Mucosa of stomach (tissue), 1 donor: ENCODE measurements around the gene FAM170B.

ENCODE experiments used
- H3K27me3 ChIP-seq: one replicate; pipeline ENCODE4 v1.7.0; 2013; ENCODE audit warnings: mild to moderate bottlenecking, low read length; ENCODE audit not compliant: control insufficient read depth, insufficient read depth
- H3K36me3 ChIP-seq: one replicate; pipeline ENCODE4 v1.7.0; 2013; ENCODE audit warnings: low read length; ENCODE audit not compliant: control insufficient read depth, insufficient read depth
- H3K4me1 ChIP-seq: one replicate; pipeline ENCODE4 v1.7.0; 2013; ENCODE audit warnings: mild to moderate bottlenecking, low read length; ENCODE audit not compliant: control insufficient read depth, insufficient read depth
- H3K4me3 ChIP-seq: one replicate; pipeline ENCODE4 v1.7.0; 2013; ENCODE audit warnings: low read length
- H3K9ac ChIP-seq: one replicate; pipeline ENCODE4 v1.7.0; 2013; ENCODE audit warnings: mild to moderate bottlenecking, low read length, moderate library complexity
- H3K9me3 ChIP-seq: one replicate; pipeline ENCODE4 v1.7.0; 2013; ENCODE audit warnings: mild to moderate bottlenecking, low read length, moderate library complexity; ENCODE audit not compliant: control insufficient read depth
- donor health status: Pancreatic carcinoma.

FAM170B gene

DNA sequence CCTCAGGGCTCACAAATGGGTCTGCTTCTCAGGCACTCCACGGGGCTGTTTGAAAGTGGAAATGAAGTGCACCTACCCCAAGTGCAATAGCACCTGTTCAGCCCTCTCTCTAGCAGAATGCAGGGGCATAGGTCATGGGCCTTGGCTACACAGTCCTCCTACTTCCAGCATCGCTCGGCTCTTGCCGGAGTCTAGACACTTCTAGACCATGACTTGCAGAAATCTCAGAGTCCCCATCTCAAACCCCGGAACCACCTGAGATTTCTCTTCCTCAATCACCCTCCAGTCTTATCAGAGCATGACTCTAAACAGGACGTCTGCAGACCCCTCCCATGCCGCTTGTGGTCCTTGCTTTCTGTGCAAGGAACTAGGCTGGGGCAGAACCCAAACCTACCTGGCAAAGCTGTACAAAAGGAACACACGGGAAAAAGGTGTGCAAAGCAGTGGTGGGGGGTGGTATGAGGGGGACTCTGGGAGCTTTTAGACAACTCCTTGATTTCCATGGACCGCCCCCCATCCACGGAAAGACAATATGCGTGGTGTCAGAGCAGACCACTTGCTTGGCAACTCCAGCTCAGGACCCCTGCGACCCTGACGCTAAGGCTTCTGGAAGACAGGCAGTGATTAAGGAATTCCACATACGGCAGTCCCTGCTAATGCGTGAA, 40.6 kb upstream of the FAM170B start:
- H3K27me3 ChIP-seq, result no peaks in the 10 kb centered on the region
- H3K4me3 ChIP-seq, result no peak overlapping the region
- H3K36me3 ChIP-seq, result no peaks in the 10 kb centered on the region
- no peaks in the 10 kb centered on the region for H3K4me1 ChIP-seq
- no peak overlapping the region for H3K9ac ChIP-seq
- H3K9me3 ChIP-seq, result no peaks in the 10 kb centered on the region

DNA sequence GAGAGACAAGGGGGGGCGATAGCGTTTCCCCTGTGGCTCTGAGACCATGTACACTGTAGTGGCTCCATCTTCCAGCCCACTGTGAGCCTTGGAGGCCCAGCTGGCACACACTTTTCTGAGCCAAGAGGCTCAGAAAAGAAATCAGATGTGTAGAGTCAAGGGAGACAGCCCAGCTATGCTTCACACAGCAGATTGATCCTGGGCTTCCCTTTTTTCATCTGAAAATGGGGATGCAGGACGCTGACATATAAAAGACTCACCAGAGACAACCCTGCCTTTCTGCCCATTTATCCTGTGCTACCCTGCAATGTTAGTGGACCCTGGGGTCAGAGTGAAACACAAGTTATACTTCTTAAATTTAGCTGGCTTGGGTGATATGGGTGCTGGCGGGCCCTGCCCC, 40.0 kb upstream of the FAM170B start:
- H3K36me3 ChIP-seq, result no peaks in the 10 kb centered on the region
- H3K27me3 ChIP-seq, result no peaks in the 10 kb centered on the region
- H3K4me1 ChIP-seq, result no peaks in the 10 kb centered on the region
- H3K4me3 ChIP-seq, result no peak overlapping the region
- H3K9me3 ChIP-seq, result no peaks in the 10 kb centered on the region
- H3K9ac ChIP-seq, result no peak overlapping the region

DNA sequence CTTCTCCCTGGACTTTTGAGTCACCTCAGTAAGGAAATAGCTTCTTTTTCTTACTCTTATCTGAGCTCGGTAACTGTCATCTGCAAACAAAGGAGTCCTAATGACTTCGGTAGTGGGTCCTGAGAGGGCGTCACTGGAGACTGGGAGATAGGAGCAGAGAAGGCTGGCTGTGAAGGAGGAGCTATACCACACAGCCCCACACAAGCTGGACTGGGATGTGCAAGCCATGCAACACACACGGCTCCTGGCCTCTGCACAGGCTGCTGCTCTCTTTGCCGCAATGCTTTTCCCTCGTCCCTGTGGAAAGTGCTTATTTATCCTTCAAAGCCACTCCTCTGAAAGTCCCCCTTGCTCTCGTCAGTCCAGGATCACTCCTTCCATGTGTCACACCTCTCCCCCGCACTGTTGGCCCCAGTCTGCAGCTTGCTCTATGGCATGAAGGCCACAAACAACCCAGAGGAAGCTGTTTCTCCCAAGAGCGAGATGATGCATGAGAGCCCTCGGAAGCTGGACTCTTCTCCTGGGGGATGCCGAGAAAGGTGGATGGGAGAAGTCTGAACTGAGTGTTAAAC, 39.5 kb upstream of the FAM170B start:
- no peaks in the 10 kb centered on the region for H3K27me3 ChIP-seq
- H3K4me3 ChIP-seq, result no peak overlapping the region
- no peak overlapping the region for H3K9ac ChIP-seq

DNA sequence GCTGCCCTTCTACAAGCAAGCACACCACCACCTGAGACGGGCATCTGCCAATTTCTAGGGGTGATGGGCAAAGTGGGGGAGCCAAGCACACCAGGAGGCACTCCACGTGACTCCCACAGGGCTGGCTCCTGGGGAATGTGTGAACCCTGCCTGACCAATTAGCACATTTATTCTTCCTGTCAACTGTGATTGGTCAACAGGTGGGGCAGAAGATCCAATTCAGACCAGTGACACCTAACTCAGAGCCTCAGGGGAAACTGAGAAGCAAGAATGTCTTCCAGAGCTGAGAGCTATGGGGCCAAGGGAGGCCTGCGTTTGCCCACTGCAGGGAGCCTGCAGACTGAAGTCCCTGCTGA, 38.9 kb upstream of the FAM170B start:
- Histone ChIP-seq H3K36me3 (no peaks in the 10 kb centered on the region), H3K4me1 (no peaks in the 10 kb centered on the region), H3K9me3 (no peaks in the 10 kb centered on the region), H3K4me3 (no peak overlapping the region), H3K27me3 (no peaks in the 10 kb centered on the region), H3K9ac (no peak overlapping the region)

More for the DNA sequence above, 39.5 kb upstream of the FAM170B start:
- Histone ChIP-seq H3K36me3 (no peaks in the 10 kb centered on the region), H3K4me1 (no peaks in the 10 kb centered on the region), H3K9me3 (no peaks in the 10 kb centered on the region)

DNA sequence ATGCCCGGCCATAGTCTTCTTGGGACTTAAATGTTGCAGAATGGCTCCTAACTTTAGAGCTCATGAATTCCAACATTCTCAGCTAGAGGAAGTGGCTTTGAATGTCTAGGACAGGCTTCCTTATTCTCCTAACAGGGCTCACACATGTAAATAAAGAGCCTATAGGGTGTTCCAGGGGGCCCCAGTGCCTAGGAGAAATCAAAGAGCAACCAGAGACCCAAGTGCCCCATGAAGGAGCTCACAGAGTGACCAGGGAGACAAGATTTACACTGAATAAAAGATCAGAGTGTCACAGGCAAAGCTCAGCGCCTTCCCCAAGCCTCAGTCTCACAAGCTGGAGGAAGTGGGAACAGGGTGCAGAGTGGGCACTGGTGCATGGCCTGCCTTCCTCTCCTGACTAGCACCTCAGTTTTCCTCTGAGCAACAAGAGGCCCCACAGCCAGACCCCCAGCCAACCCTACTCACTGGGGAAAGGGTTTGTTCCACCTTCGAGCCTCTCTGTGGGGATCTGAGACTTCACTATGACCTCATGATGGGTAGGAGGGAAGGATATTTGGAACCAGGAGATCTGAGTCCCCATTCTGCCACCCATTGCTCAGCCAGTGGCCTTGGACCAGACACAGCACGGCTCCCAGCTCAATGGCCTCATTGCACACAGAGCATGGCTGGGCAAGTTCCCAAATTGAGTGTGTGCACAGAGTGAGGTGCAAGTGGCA, 38.4 kb upstream of the FAM170B start:
- H3K9ac ChIP-seq, result no peak overlapping the region

DNA sequence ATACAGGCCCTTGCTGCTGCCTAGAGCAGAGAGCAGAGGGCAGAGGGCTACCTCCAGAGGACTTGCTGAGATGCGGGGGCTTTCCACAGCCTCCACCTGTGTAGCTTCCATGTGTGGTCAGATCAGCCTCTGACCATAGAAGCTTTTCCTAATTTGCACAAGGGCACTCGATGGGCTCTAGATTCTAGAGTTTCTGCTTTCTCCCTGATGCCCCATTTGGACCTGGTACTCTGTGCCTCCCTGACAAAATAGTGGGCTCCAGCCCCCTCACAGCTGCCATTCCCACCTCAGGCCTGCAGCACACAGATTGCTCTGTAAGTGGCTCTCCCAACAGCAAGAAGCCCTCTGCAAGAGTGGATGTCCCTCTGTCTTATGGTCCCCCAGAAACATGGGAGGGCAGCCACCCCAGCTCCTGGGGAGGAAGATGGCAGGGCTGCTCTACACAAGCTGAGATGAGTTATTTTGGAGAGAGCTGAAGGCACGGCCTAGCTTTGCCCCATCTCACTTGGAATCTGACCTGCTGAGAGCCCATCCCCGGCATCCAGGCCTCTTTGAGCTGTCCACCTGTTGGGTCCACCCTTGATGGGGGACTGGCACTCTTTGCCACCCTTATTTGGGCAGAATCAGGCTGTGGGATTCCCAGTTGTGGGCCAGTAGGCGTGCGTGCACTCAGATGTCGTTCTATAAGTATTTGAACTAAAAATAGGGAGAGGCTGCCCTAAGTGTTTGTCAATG, 37.7 kb upstream of the FAM170B start:
- no peaks in the 10 kb centered on the region for H3K9me3 ChIP-seq
- no peaks in the 10 kb centered on the region for H3K27me3 ChIP-seq
- H3K4me3 ChIP-seq, result no peak overlapping the region
- H3K9ac ChIP-seq, result no peak overlapping the region
- no peaks in the 10 kb centered on the region for H3K4me1 ChIP-seq
- no peaks in the 10 kb centered on the region for H3K36me3 ChIP-seq

More for the DNA sequence above, 38.4 kb upstream of the FAM170B start:
- Histone ChIP-seq H3K4me1 (no peaks in the 10 kb centered on the region), H3K9me3 (no peaks in the 10 kb centered on the region), H3K4me3 (no peak overlapping the region), H3K36me3 (no peaks in the 10 kb centered on the region), H3K27me3 (no peaks in the 10 kb centered on the region)

DNA sequence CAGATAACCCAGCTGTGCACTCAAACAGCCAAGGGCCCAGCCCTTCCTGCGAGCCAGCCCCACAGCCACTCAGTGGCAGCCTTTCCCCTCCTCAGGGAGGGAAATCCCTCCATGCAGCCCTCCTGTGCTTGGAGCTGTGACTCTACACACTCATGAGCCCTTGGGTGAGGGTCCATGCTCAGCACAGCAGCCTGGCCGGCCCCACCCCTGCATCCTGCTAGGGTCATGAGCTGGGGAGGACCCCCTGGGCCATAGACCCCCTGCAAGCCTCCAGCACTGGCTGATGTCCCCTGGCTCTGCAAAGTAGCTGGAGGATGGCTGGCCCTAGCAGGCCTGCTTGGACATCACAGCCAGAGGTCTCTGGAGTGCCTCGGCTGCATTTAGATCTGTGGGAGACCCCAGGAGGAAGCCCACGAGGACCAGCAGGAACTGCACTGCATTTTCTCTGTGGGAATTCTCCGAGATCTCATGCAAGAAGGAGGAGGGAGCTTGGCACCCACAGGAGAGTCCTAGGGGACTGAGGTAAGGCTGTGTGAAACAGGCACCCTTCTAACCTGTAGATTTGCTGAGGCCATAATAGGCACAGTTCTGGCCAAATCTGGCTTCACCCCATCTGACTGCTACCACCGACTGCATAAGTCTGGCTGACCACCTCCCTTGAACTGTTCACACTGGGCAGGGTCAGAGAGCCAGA, 37.0 kb upstream of the FAM170B start:
- Histone ChIP-seq H3K4me1 (no peaks in the 10 kb centered on the region), H3K27me3 (no peaks in the 10 kb centered on the region), H3K9ac (no peak overlapping the region), H3K36me3 (no peaks in the 10 kb centered on the region), H3K9me3 (no peaks in the 10 kb centered on the region), H3K4me3 (no peak overlapping the region)

DNA sequence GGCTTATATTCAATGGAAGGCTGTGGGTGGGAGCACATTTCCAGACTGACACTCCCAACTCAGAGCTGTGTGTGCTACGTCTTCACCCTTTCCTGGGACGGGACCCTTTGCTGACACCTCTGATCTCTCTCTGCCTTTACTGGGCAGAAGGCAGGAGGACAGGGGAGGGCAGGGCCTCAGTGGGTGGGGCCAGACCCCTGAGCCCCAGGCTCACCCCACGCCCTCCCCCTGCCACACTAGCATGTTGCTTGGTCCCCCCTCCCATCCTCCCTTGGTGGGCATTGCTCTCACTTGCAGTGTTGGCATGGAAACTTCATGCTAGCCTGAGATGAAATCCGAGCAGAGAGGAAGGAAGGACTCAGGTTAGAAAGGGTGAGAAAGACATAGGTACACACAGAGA, 36.0 kb upstream of the FAM170B start:
- no peaks in the 10 kb centered on the region for H3K36me3 ChIP-seq
- no peak overlapping the region for H3K9ac ChIP-seq
- no peak overlapping the region for H3K4me3 ChIP-seq
- H3K4me1 ChIP-seq, result no peaks in the 10 kb centered on the region
- no peaks in the 10 kb centered on the region for H3K9me3 ChIP-seq
- H3K27me3 ChIP-seq, result no peaks in the 10 kb centered on the region

DNA sequence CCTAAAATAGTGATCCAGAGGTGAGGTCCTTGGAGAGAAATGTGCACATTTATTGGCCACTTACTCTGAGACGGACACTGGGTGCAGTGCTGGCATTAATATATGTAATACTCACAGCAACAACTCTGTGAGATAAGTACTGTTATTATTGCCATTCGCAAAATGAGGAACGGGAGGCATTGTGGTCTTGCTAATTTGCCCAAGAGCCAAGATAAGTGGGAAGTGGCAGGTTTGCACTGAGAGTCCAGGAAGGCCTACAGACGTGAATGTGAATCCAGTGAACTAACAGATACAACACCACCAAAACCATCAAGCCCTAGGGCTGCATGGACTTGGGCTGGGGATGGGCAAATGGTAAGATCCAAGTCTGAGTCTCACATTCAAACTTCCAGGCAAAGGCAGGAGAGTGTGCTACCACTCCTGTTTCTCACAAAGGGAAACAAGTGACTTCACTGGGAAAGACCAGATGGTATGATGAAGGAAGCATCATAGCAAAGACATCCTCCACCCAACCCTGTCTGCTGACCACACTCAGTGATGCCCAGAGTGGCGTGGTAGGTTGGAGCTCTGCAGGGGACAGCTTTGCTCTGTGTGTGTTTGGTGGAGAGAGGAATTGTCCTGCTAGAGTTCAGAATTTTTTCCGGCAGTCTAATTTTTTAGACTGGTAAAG, 35.1 kb upstream of the FAM170B start:
- no peaks in the 10 kb centered on the region for H3K4me1 ChIP-seq
- no peak overlapping the region for H3K9ac ChIP-seq

DNA sequence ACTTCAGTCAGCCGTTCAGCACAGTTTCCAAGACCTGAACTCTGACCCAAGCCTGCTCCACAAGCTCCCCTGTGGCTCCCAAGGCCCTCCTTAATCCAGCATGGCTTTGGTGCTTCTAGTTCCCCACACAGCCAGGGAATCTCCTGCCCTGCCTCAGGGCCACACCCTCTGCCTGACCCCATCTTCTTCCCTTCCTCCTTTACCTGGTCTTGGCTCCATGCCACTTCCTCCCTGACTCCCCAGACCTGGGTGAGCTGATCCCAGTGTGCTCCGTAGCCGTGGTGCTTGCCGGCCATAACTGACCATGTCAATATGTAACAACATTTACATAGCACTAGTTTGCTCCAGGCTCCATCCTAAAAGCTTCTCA, 34.3 kb upstream of the FAM170B start:
- Histone ChIP-seq H3K9ac (no peak overlapping the region), H3K4me1 (no peaks in the 10 kb centered on the region), H3K4me3 (no peak overlapping the region), H3K36me3 (no peaks in the 10 kb centered on the region), H3K27me3 (no peaks in the 10 kb centered on the region), H3K9me3 (no peaks in the 10 kb centered on the region)

More for the DNA sequence above, 35.1 kb upstream of the FAM170B start:
- Histone ChIP-seq H3K4me3 (no peak overlapping the region), H3K9me3 (no peaks in the 10 kb centered on the region), H3K27me3 (no peaks in the 10 kb centered on the region), H3K36me3 (no peaks in the 10 kb centered on the region)

DNA sequence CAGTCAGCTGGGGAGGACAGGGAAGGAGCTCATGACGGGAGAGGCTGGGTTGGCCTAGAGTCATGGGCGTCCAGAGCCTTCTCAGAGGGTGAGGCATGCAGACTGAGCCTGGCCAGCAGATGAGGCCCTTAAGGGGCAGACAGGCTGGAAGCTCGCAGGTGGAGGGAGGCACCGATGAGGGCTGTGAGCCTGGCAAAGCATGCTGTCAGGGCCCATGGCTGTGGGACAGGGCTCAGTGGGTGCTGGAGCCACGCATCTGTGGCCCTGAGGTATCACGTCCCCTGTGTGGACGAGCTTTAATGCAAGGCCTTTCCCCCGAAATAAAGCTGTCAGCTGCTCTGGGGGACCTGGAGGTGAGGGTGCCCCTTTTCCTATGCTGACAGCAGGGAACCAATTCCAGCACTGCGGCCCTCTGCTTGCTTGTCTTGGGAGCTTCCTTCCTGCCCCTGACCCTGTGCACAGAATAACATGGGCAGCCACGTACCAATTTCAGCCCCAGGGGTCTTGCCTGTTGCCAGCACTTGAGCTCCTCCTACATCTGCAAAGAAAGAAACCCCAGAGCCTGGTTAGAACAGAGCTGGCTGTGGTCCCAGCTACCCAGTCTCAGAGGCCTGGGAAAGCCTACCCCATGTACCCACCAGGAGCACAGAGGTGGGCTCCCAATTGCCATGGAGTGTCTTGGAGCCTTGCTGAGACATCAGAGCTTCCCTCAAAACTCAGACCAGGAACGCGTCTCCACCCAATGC, 33.8 kb upstream of the FAM170B start:
- H3K4me3 ChIP-seq, result no peak overlapping the region
- no peaks in the 10 kb centered on the region for H3K4me1 ChIP-seq
- no peak overlapping the region for H3K9ac ChIP-seq

More for the DNA sequence above, 33.8 kb upstream of the FAM170B start:
- Histone ChIP-seq H3K9me3 (no peaks in the 10 kb centered on the region), H3K36me3 (no peaks in the 10 kb centered on the region), H3K27me3 (no peaks in the 10 kb centered on the region)
